ENCODE measurements around the gene NAB2.
A peak's percentile ranks its signal among the peaks of the same experiment; 100 is the strongest.
"Not testable (repeated sequence)": the region's sequence is repeated elsewhere in the genome, so short reads cannot be mapped to it uniquely, and the experiment has no call there.

NAB2 gene, protein sequence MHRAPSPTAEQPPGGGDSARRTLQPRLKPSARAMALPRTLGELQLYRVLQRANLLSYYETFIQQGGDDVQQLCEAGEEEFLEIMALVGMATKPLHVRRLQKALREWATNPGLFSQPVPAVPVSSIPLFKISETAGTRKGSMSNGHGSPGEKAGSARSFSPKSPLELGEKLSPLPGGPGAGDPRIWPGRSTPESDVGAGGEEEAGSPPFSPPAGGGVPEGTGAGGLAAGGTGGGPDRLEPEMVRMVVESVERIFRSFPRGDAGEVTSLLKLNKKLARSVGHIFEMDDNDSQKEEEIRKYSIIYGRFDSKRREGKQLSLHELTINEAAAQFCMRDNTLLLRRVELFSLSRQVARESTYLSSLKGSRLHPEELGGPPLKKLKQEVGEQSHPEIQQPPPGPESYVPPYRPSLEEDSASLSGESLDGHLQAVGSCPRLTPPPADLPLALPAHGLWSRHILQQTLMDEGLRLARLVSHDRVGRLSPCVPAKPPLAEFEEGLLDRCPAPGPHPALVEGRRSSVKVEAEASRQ

DNA sequence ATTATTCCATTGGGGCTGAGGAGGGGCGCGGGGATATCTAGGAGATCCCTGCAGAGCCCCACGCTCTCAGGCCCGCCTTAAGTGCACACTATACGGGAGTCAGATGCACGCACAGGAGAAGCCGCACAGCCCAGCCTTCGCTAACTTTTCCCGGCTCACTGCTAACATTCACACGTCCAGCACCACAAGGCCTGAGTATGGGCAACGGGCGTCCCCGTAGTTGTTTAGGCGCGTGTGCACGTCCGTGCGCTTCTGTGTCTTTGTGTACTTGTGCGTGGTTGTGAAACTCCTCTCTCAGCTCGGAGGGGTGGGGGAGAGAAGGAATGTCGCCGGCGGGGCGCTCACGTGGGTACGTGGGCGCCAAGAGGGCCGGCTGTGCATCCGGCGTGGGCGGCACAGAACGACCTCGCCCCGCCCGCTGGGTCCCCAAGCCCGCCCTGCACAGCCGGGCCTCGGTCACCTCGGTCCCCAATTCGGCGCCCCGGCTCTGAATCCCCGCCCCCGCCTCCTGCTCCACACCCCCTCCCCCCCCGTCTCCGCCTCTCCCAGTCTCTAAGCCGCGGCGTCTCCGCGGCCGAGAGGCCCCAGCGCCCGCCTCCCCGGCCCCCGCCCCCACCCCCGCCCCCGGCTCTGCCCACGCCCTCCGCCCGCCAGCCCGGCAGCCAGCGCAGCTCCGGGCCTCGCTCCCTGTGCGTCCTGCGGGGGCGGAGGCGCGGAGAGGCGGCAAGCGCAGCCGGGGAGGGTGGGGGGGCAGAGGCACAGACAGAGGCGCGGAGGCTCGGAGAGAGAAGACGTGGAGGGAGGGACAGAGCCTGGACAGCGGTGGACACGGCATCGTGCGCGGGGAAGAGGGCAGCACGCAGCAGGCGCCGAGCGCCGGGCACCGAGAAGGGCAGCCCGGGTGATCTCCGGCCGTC, at the start of gene NAB2:
Gene NAB2 (plus strand): TSS at position 761 of the 917 bp plus-strand sequence. CDS start 158 bp downstream, outside the sequence.
- peak; percentile 99 for DNase-seq

DNA sequence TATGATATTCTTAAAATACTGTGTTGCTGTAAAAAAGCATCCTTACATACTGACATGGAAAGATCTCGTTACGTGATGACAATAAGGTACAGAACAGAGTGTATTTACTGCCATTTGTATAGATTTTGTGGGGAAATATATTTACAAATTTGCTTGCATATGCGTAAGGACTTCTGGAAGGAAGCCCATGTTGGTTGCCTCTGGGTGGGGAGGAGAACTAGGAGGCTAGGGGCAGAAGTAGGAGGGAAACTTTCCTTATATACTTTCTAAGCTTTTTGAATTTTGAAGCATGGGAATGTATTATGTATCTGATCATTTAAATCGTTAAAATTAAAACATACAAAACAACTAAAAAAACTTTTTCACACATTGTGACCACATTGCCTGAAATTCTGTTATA, 48.7 kb upstream of the NAB2 start:
- DNase-seq = no peak

DNA sequence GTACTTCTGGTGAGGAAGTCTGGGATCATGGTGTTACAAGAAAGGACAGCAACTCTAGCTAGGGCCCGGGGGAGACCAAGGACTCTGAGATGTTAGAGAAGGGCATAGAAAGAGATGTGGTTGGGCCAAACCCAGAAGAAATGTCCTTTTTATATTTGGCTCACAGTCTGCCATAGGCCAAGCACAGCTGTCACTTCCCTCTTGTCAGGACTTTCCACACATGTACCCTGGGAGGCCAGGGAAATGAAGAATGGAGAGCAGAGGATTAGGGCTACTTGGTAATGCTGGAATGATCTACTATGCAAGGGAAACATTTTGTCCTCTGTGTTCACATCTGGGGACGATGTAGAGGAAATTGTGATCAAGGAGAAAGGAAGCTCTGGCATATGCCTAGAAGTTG, 48.2 kb upstream of the NAB2 start:
- no peak for DNase-seq

DNA sequence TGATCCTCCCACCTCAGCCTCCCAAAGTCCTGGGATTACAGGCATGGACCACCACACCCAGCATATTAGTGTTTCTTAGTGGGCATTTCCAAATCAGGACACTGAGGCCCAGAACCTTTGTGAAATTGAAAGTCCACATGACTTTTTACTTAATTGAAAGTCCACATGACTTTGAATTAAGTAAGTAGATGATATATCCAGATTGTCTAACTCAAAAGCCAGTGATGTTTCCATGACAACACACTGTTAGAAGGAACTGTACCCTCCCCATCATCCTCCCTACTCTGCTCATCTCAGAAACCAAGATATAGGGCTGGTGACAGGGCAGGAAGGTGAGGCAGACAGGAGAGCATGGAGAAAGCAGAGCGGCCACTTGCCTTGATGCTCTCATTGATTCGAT, 46.2 kb upstream of the NAB2 start:
- no peak for DNase-seq

DNA sequence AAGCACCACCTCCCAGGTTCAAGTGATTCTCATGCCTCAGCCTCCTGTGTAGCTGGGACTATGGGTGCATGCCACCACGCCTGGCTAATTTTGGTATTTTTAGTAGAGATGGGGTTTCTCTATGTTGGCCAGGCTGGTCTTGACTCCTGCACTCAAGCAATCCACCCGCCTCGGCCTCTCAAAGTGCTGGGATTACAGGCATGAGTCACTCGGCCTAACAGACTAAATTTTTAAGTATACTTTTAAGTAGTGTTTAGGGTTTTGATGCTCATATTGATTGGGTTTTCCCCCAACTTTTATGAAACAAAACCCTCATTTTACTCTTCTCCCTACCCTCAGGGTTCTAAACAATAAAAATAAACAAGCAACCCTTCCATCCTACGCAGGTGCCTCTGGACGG, 44.4 kb upstream of the NAB2 start:
- no peak for DNase-seq

DNA sequence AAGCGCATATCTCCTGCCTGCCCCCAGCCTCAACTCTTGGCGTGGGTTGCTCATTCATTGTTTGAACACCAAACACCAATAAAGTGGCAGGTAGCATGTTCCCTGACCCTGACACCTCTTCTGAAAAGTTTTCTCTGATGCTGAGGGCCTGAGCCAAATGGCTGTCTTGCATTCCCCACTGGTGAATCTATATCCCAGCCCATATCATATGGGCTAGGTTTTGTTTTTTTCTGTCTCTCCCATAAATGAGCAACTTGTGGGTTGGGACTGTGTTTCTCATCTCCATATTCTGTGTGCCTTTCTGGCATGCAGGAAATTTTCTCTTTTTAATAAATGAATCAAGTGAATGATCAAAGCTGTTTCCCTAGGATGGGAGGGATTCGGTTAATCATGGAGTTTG, 44.0 kb upstream of the NAB2 start:
- DNase-seq = no peak

DNA sequence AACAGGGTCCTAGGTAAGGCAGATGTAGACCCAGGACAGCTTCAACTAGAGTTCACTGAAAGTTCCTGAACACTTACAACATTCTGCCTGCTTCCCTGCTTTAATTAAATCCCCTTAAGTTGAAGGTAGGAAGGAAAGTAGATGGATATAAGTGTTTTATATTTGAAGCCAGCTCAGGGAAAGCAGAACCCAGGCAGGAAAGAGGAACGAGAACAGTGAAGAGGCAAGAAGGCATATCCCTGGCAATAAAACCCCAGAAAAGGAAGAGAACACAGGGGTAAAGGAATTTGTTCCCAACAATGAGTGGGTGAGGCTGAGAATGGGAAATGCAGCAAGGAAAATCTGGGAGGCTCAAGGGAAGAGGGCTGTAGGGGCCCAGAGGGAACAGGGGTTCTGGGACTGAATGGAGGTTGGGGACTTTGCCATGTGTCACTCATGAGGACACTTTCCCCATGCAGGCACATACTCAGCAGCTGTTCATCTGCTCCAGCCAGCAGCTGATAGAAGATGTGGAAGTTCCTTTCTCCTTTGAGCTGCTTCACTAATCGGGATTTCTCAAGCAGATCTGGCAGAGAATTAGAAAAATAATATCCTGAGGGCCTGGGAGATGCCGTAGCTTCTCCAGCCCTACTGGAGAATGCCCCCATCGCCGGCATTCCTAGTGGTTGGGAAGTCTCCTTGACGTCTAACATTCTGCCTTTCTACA, 42.7 kb upstream of the NAB2 start:
- no peak for DNase-seq

DNA sequence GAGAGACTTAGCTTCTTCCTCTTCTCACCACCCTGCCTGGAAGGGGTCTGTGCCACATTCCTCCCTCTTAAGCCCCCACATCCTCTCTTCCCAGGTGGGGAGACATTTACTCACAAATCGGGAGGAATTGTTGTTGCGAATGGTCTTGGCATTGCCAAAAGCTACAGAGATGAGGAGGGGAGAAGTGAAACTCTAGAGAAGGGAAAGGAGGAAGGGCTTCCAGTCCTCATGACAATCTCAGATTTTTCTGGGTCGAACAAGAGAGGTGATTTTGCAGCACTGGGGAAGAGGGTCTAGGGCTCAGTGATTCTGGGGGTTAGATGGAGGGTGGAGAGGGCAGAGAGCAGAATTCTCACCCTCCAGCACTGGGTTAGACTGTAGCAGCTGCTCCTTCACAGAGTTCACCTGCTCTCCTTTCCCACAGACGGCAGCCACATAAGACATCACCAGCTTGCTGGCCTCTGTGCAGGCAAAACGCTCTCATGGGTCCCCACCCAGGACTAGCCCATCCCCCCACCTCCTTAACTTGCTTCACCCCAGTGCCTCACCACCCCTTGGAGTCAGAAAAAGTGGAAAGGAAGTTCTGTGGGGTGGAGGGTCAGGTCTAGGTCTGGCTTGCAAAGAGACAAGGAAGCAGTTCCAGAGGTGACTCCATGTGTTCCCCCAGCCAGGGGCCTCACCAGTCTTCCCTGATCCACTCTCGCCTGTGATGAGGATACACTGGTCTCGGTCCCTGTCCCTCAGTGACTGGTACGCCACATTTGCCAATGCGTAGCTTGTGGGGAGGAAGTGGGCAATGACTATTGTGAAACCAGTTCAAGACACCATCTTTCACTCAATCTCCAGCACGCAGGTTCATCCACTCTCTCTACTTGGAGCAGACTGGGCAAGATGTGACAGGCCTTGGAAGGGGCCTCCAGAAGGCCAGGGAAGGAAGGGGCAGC, 41.7 kb upstream of the NAB2 start:
- peak; percentile 39 for DNase-seq

DNA sequence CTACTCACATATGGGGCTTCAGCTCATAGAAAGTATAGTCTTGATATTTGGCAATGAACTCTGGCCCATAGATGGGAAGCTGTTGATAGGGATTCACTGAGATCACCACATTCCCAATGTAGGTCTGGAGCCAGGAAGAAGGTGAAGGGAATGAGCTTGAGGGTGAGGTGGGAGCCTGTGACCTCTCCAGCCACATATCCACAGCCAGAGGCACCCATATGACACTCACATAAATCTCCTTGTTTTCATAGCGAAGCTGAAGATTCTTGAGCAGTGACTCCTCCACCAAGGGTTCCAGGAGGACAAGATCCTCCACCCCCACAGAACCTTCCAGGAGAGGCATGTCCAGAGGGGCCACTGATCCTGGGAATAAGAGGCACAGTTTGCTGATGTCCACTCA, 40.9 kb upstream of the NAB2 start:
- DNase-seq = no peak

DNA sequence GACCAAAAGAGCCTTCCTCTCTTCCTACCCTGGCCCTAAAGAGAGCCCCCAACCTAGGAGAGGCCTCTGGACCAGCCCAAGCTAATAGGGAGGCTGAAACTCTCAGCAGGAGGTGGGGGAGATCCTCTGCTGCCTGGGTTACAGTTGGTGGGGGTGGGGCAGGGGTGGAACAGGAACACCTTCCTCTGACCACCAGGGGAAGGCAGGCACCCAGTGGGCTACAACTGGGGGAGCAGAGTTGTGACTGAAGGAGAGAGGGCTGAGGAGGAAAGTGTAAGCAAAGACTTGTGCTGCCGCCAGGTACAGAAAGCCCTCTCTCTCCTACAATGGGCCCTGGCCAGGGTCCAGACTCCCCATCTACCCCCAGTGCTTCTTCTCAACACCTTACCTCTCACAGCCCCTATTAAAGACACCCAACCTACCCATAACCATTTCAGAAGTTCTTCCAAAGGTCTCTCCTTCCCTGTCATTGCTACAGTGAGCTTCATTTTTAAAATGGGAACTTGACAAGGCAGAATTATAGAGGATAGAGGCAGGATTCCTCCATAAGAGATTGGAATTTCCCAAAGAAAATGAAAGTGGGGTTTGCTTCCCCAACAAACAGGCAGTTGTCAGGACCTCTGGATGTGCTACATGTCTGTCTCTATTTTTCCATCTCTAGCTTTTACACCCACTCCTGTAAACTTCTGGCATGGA, 40.3 kb upstream of the NAB2 start:
- DNase-seq = no peak

DNA sequence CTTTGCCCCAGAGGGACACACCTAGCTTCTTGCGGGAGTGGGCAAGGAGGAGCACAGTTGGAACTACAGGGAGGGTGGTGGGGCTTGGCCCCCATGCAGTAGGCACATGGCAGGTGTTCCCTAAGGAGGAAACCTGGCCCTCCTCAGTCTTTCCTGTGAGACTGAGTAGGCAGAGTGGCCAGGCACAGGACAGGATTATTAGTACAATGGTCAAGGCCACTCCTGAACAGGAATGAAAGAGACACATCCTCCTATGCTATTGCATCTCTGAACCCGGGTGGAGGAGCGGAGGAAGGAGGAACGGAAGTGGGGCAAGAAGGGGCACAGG, 39.8 kb upstream of the NAB2 start:
- no peak for DNase-seq

DNA sequence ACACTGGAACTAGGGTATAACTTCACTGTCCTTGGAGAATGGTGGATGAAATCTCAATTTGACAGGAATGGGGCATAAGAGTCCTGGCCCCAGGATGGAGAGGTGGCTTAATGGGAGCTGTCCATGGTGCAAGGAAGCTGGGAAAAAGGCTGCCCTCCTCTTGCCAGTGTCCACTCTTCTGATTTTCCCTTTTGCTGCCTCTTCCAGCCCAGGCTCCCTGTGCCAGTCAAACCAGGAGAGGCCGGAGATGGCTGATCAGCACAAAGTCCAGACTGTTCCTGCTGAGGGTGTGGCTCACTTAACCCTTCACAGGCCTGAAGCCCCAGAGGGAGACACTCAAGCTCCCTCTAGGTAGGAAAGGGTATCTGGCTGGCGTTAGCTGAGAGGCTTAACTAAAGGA, 39.0 kb upstream of the NAB2 start, which contains the start of gene MYO1A:
Gene MYO1A (minus strand): TSS at position 240 of the 400 bp plus-strand sequence. CDS start 1,806 bp downstream, outside the sequence.
- no peak for DNase-seq

DNA sequence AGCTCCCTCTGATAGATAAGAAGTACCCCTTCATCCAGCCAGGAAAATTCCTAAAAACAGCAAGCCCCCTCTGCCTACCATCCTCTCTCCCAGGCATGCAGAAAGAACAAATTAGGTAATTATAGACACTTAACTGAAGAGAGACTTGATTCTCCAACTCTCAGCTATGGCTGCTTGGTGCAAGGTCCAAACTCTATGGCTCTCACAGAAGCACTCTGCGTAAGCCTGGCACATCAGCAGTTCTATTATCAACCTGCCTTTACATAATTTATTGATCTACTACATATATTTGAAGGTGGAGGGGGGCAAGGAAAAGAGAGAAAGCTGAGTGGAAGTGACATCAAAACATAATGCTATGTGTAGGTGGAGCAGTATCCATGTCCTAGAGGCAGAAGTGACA, 37.9 kb upstream of the NAB2 start:
- no peak for DNase-seq

DNA sequence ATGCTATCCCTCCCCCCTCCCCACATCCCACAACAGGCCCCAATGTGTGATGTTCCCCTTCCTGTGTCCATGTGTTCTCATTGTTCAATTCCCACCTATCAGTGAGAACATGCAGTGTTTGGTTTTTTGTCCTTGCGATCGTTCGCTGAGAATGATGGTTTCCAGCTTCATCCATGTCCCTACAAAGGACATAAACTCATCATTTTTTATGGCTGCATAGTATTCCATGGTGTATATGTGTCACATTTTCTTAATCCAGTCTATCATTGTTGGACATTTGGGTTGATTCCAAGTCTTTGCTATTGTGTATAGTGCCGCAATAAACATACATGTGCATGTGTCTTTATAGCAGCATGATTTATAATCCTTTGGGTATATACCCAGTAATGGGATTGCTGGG, 35.8 kb upstream of the NAB2 start:
- not testable (repeated sequence) for DNase-seq

DNA sequence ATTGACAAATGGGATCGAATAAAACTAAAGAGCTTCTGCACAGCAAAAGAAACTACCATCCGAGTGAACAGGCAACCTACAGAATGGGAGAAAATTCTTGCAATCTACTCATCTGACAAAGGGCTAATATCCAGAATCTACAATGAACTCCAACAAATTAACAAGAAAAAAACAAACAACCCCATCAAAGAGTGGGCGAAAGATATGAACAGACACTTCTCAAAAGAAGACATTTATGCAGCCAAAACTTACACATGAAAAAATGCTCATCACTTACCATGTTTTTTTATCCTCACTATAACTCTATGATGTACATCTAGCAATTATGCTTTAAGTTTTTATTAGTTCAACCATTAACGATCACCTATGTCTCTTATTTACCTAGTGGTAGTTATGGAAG, 35.0 kb upstream of the NAB2 start:
- DNase-seq = not testable (repeated sequence)

DNA sequence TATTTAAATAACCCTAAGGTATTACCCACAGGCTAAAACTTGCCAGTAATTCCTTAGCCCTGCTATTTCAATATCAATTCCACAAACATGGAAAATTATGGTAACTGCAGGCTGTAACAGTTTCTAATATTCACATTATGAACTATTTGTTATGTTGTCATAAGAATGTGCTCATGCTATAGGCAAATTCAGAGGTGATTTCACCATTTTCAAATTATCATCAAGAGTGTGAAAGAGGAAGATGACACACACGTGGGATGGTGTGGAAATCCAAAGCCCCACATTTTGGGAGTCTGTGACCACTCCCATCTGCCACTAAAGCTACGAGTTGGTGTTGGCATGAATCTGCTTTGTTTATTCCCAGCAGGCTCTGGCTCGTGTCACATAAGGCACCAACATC, 33.1 kb upstream of the NAB2 start:
- no peak for DNase-seq

DNA sequence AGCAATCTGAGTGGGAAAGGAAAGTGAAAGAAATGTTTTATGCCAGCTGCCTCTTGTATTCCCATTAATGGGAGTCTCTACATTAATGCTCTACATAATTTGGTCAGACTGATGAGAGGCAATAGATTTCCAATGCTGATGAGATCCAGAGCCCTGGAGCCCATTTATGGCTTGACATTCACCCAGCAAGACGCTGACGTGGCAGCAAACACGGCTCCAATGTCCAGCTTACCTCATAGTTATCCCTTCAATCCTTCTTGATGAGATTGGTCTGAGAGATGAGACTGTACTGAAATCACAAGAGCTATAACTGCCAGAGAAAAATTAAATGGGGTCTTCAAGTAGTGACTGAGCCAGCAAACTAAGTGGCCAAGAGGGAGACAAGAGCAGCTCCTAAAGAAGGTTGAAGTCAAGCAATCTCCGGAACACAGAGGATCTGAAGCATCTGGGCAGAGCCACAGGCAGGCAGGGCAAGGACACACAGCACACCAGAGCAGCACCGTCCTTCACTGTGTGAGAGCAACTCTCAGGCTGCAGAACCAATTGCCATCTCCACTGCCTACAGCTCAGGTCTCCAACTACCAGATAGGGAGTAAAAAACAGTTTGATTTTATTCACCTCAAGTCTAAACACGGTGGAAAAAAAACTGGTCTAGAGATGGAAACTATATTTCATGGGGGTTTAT, 31.7 kb upstream of the NAB2 start:
- no peak for DNase-seq

DNA sequence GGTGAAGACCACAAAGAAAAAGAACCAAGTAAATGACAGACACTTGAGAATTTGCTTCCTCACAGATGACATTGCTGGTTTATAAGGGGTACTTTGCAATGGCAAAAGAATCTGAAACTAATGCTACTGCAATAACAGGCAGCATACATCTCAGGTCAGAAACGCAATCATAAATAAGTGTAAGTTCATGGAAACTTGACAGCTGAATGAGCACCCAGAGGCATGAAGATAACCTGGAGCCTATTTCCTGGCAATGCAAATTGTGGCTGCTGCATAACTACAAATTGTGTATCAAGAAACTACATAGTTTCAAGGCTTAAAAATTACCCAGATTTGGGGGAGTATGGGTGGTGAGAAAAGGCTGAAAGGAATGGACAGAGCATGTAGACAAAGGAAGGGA, 30.5 kb upstream of the NAB2 start:
- no peak for DNase-seq

DNA sequence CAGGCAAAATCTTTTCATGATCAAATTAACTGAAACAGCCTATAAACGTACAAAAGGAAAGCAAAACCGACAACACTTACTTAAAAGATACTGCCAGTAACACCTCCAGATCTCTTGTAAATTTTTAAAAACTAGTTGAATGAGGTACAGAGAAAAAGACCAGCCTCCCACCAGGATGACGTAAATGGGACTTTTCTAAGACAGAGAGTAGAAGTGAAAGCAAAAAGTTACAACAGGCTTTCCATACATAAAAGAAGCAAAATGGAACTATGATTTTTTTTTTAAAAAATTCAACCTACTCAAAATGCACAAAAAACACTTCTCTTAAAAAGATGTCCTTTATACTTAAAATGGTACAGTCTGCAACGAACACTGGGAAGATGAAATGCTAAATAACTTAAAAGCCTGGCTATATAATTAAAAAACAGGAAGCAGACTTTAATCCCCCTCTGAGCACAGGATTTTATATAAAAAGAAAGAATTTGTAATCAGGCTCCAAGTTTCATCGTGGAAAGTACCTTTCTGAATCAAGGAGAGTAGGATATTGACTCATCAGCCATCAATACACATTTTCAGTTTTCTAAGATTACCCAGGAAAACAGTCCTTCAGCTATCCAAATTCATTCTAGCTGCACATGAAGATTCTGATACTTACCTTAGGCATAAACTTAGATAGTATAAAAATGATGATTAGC, 24.8 kb upstream of the NAB2 start:
- peak; percentile 60 for DNase-seq

DNA sequence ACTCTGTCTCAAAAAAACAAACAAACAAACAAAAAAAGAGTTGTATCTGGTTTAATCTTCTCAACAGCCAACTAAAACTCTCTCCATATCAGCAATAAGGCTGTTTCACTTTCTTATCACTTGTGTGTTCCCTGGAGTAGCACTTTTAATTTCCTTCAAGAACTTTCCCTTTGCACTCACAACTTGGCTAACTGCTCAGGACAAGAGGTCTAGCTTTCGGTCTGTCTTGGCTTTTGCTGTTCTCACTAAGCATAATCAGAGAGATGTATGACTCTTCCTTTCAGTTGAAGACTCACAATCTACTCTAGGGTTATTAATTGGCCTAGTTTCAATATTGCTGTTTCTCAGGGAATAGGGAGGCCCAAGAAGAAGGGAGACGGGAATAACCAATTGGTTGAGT, 22.7 kb upstream of the NAB2 start:
- DNase-seq = no peak

Data from CD4-positive, alpha-beta T cell treated with Interleukin-17A for 4 hours (primary cell).